Right lobe of liver (tissue), 4 donors: Measurements from ENCODE around the gene SOSTDC1.

Source experiments
- POLR2A ChIP-seq: fragments of 450-650 bp; IDR thresholded peaks from one replicate; pipeline ENCODE4 v1.6.1; 2017; ENCODE audit warnings: antibody characterized with exemption, mild to moderate bottlenecking
- TF ChIP-seq, protein P1 (sequence below), 4 donors: fragments of 200-600 bp in 3 of 4; fragments of 450-650 bp in 1 of 4; IDR thresholded peaks; one replicate each; pipeline versions ENCODE4 v1.5.1 to v1.8.0; 2016 to 2022; ENCODE audit warnings: antibody characterized with exemption in 4 of 4, mild to moderate bottlenecking in 2 of 4
- donor health status: DM: no; HTN: no; CAD: no.
- donor health status: DM: no; HTN: no; CAD: no.
- donor health status: DM: no; HTN: yes; CAD: no.

DNA sequence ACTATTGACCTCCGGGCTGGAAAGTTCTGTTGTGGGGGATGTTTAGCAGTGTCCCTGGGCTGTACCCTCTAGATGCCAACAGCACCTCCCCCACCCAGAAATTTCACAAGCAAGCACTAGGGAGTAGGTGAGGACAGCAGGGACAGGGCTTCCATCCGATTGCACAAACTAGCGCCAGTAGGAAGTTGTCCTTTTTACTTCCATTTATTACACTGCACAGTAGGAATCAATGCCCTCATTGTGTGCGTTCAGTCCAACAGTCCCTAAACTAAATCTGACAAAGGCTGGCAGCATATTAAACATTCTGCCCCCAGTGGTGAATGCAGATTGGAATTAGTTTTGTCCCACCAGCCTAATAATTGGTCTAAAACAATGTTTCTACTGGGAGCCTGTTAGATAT is 6.4 kb upstream of the SOSTDC1 start:
- TF ChIP-seq, protein P1, sequence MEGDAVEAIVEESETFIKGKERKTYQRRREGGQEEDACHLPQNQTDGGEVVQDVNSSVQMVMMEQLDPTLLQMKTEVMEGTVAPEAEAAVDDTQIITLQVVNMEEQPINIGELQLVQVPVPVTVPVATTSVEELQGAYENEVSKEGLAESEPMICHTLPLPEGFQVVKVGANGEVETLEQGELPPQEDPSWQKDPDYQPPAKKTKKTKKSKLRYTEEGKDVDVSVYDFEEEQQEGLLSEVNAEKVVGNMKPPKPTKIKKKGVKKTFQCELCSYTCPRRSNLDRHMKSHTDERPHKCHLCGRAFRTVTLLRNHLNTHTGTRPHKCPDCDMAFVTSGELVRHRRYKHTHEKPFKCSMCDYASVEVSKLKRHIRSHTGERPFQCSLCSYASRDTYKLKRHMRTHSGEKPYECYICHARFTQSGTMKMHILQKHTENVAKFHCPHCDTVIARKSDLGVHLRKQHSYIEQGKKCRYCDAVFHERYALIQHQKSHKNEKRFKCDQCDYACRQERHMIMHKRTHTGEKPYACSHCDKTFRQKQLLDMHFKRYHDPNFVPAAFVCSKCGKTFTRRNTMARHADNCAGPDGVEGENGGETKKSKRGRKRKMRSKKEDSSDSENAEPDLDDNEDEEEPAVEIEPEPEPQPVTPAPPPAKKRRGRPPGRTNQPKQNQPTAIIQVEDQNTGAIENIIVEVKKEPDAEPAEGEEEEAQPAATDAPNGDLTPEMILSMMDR (IDR thresholded peaks at IDR 0.05): no peak
- no peak for TF ChIP-seq POLR2A
